Measurements from ENCODE around the gene PIBF1. TPM values are rescaled to one million over a fixed set of nuclear protein-coding genes. Genes with fewer than 3 reads are reported as not detected.

Gene PIBF1
- total and polyA plus RNA-seq, 4 experiments from 2014 or later: 10.4 to 36.0 (median 23.0) TPM

DNA sequence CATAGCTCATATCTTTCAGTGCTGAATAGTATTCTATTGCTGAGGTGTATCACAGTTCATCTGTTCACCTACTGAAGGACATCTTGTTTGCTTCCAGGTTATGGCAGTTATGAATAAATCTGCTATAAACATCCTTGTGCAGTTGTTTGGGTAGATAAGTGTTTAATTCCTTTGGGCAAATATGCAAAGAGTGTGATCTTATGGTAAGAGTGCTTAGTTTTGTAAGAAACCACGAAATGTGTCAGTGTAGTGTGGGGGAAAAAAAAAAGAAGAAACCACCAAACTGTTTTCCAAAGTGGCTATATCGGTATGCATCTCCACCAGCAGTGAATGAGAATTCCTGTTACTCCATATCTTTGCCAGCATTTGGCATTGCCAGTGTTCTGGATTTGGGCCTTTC lies 93.3 kb downstream of the PIBF1 start:
- peaks cover 0 to 12% (median 4%) of the 10 kb centered on the region in 8 donors for H3K9me3 Mint-ChIP-seq
- no peak overlapping the region for H3K27ac ChIP-seq (ENCODE audit: low read depth, low read length)

DNA sequence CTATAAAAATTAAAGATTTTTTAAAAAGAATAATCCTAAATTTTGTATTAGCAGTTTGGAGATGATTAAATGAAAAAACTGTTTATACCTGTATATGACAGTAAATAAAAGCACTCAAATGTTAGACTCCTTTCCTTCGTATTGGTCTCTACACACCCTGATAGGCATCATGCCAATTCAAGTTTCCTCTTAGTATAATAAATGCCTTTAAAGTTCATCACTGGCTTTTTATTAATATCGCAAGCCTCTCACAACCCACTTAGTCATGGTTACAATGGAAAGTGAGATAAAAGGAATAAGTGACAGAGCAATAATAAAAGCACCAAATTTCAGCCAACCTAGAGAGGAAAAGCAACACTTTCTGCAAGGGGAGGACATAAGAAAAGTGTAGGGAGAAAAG lies 102.2 kb downstream of the PIBF1 start:
- H3K9me3 Mint-ChIP-seq: peaks cover 0 to under 1% (median 0%) of the 10 kb centered on the region in 8 donors
- H3K4me1 Mint-ChIP-seq: peaks cover 0 to 4% (median 0%) of the 10 kb centered on the region in 4 donors
- H3K36me3 ChIP-seq (ENCODE audit: insufficient read depth, low read length): no peaks in the 10 kb centered on the region
- H3K4me1 ChIP-seq (ENCODE audit: insufficient read depth, low read length): no peaks in the 10 kb centered on the region
- ChIA-PET CTCF (ENCODE audit: partially characterized antibody) (no interaction called here), POLR2A (ENCODE audit: partially characterized antibody) (no interaction called here)
- no peak overlapping the region for H3K27ac Mint-ChIP-seq
- H3K9me3 ChIP-seq (ENCODE audit: control insufficient read depth in 1 of 2, low read length in 2 of 2): no peaks in the 10 kb centered on the region
- no peaks in the 10 kb centered on the region for H3K27me3 Mint-ChIP-seq
- H3K4me3 Mint-ChIP-seq: no peak overlapping the region
- H3K4me3 ChIP-seq (ENCODE audit: low read length in 2 of 2): no peak overlapping the region
- H3K36me3 Mint-ChIP-seq: peaks cover 29 to 43% of the 10 kb centered on the region in 2 donors
- H3K27me3 ChIP-seq (ENCODE audit: insufficient read depth, low read length): no peaks in the 10 kb centered on the region
- DNase-seq: no peak
- intact Hi-C loops (cut with micrococcal nuclease): no loop called here
- no peak overlapping the region for H3K27ac ChIP-seq (ENCODE audit: low read depth, low read length)

More for the DNA sequence above, 93.3 kb downstream of the PIBF1 start:
- H3K4me3 Mint-ChIP-seq: no peak overlapping the region
- H3K27ac Mint-ChIP-seq: no peak overlapping the region
- intact Hi-C loops (cut with micrococcal nuclease): no loop called here
- peaks cover 52 to 83% of the 10 kb centered on the region in 2 donors for H3K36me3 Mint-ChIP-seq
- POLR2A ChIA-PET (ENCODE audit: partially characterized antibody): no interaction called here
- peaks cover 0 to 15% (median 5%) of the 10 kb centered on the region in 4 donors for H3K4me1 Mint-ChIP-seq
- H3K4me1 ChIP-seq (ENCODE audit: insufficient read depth, low read length): no peaks in the 10 kb centered on the region
- no peak overlapping the region for H3K4me3 ChIP-seq (ENCODE audit: low read length in 2 of 2)
- no peaks in the 10 kb centered on the region for H3K9me3 ChIP-seq (ENCODE audit: control insufficient read depth in 1 of 2, low read length in 2 of 2)
- no peak for DNase-seq
- H3K27me3 ChIP-seq (ENCODE audit: insufficient read depth, low read length): no peaks in the 10 kb centered on the region
- H3K27me3 Mint-ChIP-seq: no peaks in the 10 kb centered on the region
- CTCF ChIA-PET (ENCODE audit: partially characterized antibody): no interaction called here
- no peaks in the 10 kb centered on the region for H3K36me3 ChIP-seq (ENCODE audit: insufficient read depth, low read length)

DNA sequence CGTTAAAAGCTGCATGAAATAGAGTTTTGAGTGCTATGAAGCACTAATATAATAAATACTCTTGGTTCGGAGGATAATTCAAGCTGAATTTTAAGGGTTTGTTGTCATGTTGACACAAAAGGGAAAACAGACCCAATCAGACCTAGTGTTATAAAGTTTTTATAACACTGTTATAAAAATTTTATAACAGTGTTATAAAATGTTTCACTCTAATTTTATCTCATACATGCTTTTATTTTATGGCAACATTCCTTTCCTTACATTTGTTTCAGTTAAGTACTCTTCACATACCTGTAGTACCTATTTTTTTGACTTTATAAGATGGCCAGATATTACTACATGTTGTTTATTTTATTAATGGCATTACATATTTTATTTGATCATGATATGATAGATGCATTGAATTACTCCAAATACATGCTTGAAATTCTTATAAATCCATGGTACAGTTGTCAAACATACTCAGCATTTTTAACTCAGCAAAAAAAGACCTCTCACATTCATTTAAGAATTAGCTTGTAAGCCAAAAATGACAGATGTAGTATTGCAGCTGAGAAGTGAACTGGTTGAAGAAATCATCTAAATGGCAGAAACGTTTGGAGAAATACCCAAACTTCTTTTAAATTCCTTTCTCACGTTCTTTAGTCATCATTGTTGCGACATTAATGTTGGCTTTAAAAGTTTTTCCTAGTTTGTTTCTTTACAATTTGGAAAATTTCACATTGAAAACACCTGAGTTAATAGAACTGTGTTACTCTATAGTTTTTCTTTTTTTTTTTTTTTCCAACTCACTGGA lies 104.5 kb downstream of the PIBF1 start:
- Mint-ChIP-seq H3K4me1 (peaks cover 0 to 4% (median 0%) of the 10 kb centered on the region in 4 donors), H3K27ac (no peak overlapping the region), H3K4me3 (no peak overlapping the region), H3K9me3 (no peaks in the 10 kb centered on the region), H3K36me3 (peaks cover 23 to 24% of the 10 kb centered on the region in 2 donors), H3K27me3 (no peaks in the 10 kb centered on the region)
- intact Hi-C loops (cut with micrococcal nuclease): no loop called here
- ChIA-PET CTCF (ENCODE audit: partially characterized antibody) (no interaction called here), POLR2A (ENCODE audit: partially characterized antibody) (no interaction called here)
- Histone ChIP-seq H3K36me3 (ENCODE audit: insufficient read depth, low read length) (no peaks in the 10 kb centered on the region), H3K9me3 (ENCODE audit: control insufficient read depth in 1 of 2, low read length in 2 of 2) (no peaks in the 10 kb centered on the region), H3K27ac (ENCODE audit: low read depth, low read length) (no peak overlapping the region), H3K4me3 (ENCODE audit: low read length in 2 of 2) (no peak overlapping the region), H3K4me1 (ENCODE audit: insufficient read depth, low read length) (no peaks in the 10 kb centered on the region), H3K27me3 (ENCODE audit: insufficient read depth, low read length) (no peaks in the 10 kb centered on the region)
- DNase-seq: no peak

DNA sequence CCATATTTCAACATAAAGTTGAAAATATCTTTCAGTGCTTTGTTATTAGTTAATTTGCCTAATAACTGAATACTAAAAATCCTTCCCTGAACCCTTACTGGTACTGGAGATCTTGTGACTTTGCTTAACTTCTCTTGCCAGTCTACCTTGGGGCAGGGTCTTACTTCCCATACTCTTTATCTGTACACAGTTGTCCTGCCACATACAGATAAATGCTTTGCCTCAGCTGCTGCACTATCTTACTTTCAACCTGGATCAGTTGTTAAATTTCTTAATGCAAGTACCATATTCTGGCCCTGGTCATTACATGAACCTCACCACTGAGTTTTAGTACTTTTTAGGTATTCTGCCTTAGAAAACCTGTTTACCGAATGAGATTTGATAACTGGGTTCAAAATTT lies 107.6 kb downstream of the PIBF1 start:
- intact Hi-C loops (cut with micrococcal nuclease): no loop called here
- CTCF ChIA-PET (ENCODE audit: partially characterized antibody): no interaction called here
- Histone ChIP-seq H3K36me3 (ENCODE audit: insufficient read depth, low read length) (no peaks in the 10 kb centered on the region), H3K4me3 (ENCODE audit: low read length in 2 of 2) (no peak overlapping the region), H3K9me3 (ENCODE audit: control insufficient read depth in 1 of 2, low read length in 2 of 2) (no peaks in the 10 kb centered on the region), H3K27ac (ENCODE audit: low read depth, low read length) (no peak overlapping the region), H3K4me1 (ENCODE audit: insufficient read depth, low read length) (no peaks in the 10 kb centered on the region), H3K27me3 (ENCODE audit: insufficient read depth, low read length) (no peaks in the 10 kb centered on the region)
- no peak for DNase-seq
- H3K36me3 Mint-ChIP-seq: peaks cover 15 to 20% of the 10 kb centered on the region in 2 donors
- H3K27me3 Mint-ChIP-seq: no peaks in the 10 kb centered on the region
- no peak overlapping the region for H3K4me3 Mint-ChIP-seq
- H3K4me1 Mint-ChIP-seq: no peaks in the 10 kb centered on the region
- POLR2A ChIA-PET (ENCODE audit: partially characterized antibody): no interaction called here
- no peak overlapping the region for H3K27ac Mint-ChIP-seq
- H3K9me3 Mint-ChIP-seq: no peaks in the 10 kb centered on the region

DNA sequence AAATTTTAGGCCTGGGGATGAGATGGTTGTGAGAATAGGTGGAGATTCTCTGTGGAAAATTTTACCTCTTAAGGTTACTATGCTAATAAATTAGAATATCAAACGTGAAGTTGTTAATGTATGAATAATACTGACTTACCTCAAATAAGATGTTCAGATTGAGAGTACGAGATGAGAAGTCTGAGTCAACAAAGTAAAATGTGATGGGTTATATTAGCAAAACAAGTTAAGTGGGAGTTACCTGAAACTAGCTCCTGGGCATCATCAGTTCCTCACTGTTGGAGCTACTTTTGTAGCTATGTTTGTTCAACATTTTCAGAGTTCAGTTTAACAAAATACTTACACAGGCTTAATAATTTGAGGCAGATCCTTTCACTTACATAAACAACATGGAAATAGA lies 108.6 kb downstream of the PIBF1 start:
- no peak overlapping the region for H3K4me3 ChIP-seq (ENCODE audit: low read length in 2 of 2)
- no peak overlapping the region for H3K4me3 Mint-ChIP-seq
- no peak overlapping the region for H3K27ac ChIP-seq (ENCODE audit: low read depth, low read length)
- H3K27ac Mint-ChIP-seq: no peak overlapping the region
- no peaks in the 10 kb centered on the region for H3K36me3 ChIP-seq (ENCODE audit: insufficient read depth, low read length)
- H3K27me3 ChIP-seq (ENCODE audit: insufficient read depth, low read length): no peaks in the 10 kb centered on the region
- H3K36me3 Mint-ChIP-seq: peaks cover 15 to 21% of the 10 kb centered on the region in 2 donors
- ChIA-PET CTCF (ENCODE audit: partially characterized antibody) (no interaction called here), POLR2A (ENCODE audit: partially characterized antibody) (no interaction called here)
- H3K9me3 ChIP-seq (ENCODE audit: control insufficient read depth in 1 of 2, low read length in 2 of 2): no peaks in the 10 kb centered on the region
- no peak for DNase-seq
- H3K4me1 ChIP-seq (ENCODE audit: insufficient read depth, low read length): no peaks in the 10 kb centered on the region
- no peaks in the 10 kb centered on the region for H3K9me3 Mint-ChIP-seq
- no peaks in the 10 kb centered on the region for H3K4me1 Mint-ChIP-seq
- no peaks in the 10 kb centered on the region for H3K27me3 Mint-ChIP-seq
- intact Hi-C loops (cut with micrococcal nuclease): no loop called here

DNA sequence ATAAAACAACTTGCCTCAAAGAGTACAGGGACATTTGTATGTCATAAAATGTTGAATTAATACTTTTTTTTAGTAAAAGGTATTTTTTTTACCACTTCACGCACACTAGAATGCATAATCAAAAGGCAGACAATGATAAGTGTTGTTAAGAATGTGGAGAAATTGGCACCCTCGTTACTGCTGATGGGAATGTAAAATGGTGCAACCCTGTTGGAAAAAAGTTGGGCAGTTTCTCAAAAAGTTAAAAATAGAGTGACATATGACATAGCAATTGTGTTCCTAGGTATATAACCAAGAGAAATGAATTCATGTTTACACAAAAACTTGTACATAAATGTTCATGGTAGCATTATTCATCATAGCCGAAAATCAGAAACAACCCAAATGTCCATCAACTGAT lies 109.5 kb downstream of the PIBF1 start:
- CTCF ChIA-PET (ENCODE audit: partially characterized antibody): no interaction called here
- H3K27me3 ChIP-seq (ENCODE audit: insufficient read depth, low read length): no peaks in the 10 kb centered on the region
- POLR2A ChIA-PET (ENCODE audit: partially characterized antibody): no interaction called here
- H3K4me1 Mint-ChIP-seq: no peaks in the 10 kb centered on the region
- intact Hi-C loops (cut with micrococcal nuclease): no loop called here
- no peak overlapping the region for H3K4me3 ChIP-seq (ENCODE audit: low read length in 2 of 2)
- H3K36me3 Mint-ChIP-seq: peaks cover 18 to 30% of the 10 kb centered on the region in 2 donors
- no peak overlapping the region for H3K27ac ChIP-seq (ENCODE audit: low read depth, low read length)
- H3K9me3 ChIP-seq (ENCODE audit: control insufficient read depth in 1 of 2, low read length in 2 of 2): no peaks in the 10 kb centered on the region
- no peaks in the 10 kb centered on the region for H3K36me3 ChIP-seq (ENCODE audit: insufficient read depth, low read length)
- H3K4me1 ChIP-seq (ENCODE audit: insufficient read depth, low read length): no peaks in the 10 kb centered on the region
- H3K4me3 Mint-ChIP-seq: no peak overlapping the region
- no peak overlapping the region for H3K27ac Mint-ChIP-seq
- DNase-seq: no peak
- no peaks in the 10 kb centered on the region for H3K9me3 Mint-ChIP-seq
- no peaks in the 10 kb centered on the region for H3K27me3 Mint-ChIP-seq

DNA sequence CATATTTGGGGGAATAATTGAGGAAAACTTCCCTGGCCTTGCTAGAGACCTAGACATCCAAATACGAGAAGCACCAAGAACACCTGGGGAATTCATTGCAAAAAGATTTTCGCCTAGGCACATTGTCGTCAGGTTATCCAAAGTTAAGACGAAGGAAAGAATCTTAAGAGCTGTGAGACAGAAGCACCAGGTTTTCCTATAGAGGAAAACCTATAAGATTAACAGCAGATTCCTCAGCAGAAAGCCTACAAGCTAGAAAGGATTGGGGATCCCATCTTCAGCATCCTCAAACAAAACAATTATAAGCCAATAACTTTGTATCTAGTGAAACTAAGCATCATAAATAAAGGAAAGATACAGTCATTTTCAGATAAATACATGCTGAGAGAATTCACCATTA lies 114.9 kb downstream of the PIBF1 start:
- ChIA-PET CTCF (ENCODE audit: partially characterized antibody) (no interaction called here), POLR2A (ENCODE audit: partially characterized antibody) (no interaction called here)
- no peak overlapping the region for H3K4me3 ChIP-seq (ENCODE audit: low read length in 2 of 2)
- no peaks in the 10 kb centered on the region for H3K27me3 Mint-ChIP-seq
- no peaks in the 10 kb centered on the region for H3K4me1 ChIP-seq (ENCODE audit: insufficient read depth, low read length)
- H3K27ac Mint-ChIP-seq: no peak overlapping the region
- no peaks in the 10 kb centered on the region for H3K36me3 ChIP-seq (ENCODE audit: insufficient read depth, low read length)
- no peak for DNase-seq
- peaks cover 0 to 2% (median 0%) of the 10 kb centered on the region in 4 donors for H3K4me1 Mint-ChIP-seq
- H3K4me3 Mint-ChIP-seq: no peak overlapping the region
- H3K36me3 Mint-ChIP-seq: peaks cover 20 to 40% of the 10 kb centered on the region in 2 donors
- intact Hi-C loops (cut with micrococcal nuclease): no loop called here
- H3K27ac ChIP-seq (ENCODE audit: low read depth, low read length): no peak overlapping the region
- peaks cover 0 to 2% (median 0%) of the 10 kb centered on the region in 8 donors for H3K9me3 Mint-ChIP-seq
- no peaks in the 10 kb centered on the region for H3K9me3 ChIP-seq (ENCODE audit: control insufficient read depth in 1 of 2, low read length in 2 of 2)
- no peaks in the 10 kb centered on the region for H3K27me3 ChIP-seq (ENCODE audit: insufficient read depth, low read length)

Data from CD4-positive, alpha-beta memory T cell (primary cell).